HEK293 (cell line): ENCODE results near the gene FTO.

Experiments
- CTCF ChIA-PET: fragments of 350-600 bp; formaldehyde crosslinking; extraction: SDS; loops from one replicate; lab custom pipeline; 2021; ENCODE audit warnings: antibody characterized with exemption; lab: Yijun Ruan, JAX
- POLR2A ChIA-PET: fragments of 300-600 bp; formaldehyde crosslinking; extraction: SDS; loops from one replicate; lab custom pipeline; 2020; ENCODE audit warnings: antibody characterized with exemption, inconsistent platforms; lab: Yijun Ruan, JAX
- H3K27ac ChIP-seq: fragments of 200-500 bp; sonication (Bioruptor generic); 2 replicates; pipeline ENCODE4 v1.5.1; 2014; ENCODE audit warnings: low read depth, low read length, control low read depth, inconsistent platforms; ENCODE audit errors: extremely low read depth
- H3K36me3 ChIP-seq, 2 experiments: fragments of 200-500 bp in 1 of 2; sonication (Bioruptor generic) in 1 of 2; 1 replicate in 1 of 2; 2 replicates in 1 of 2; pipeline ENCODE4 v1.5.1; 2014 to 2017; ENCODE audit warnings: inconsistent platforms in 2 of 2, low read length in 2 of 2; ENCODE audit not compliant: control insufficient read depth in 2 of 2, insufficient read depth in 1 of 2
- H3K4me1 ChIP-seq: fragments of 200-500 bp; sonication (Bioruptor generic); 2 replicates; pipeline ENCODE4 v1.5.1; 2014; ENCODE audit warnings: mild to moderate bottlenecking, low read length, inconsistent platforms; ENCODE audit not compliant: control insufficient read depth, insufficient read depth
- H3K4me3 ChIP-seq: 2 replicates; pipeline ENCODE4 v1.5.1; 2011; ENCODE audit warnings: low read depth, mild to moderate bottlenecking, control low read depth, low read length, moderate library complexity
- H3K9me3 ChIP-seq: fragments of 200-500 bp; sonication (Bioruptor generic); 2 replicates; pipeline ENCODE4 v1.5.1; 2014; ENCODE audit warnings: low read depth, low read length, inconsistent platforms; ENCODE audit not compliant: control insufficient read depth, insufficient read depth
- GLI4 ChIP-seq: fragments of 450-650 bp; formaldehyde crosslinking; IDR thresholded peaks from 2 replicates; pipeline ENCODE4 v1.5.1; 2016; ENCODE audit warnings: missing biosample characterization, missing genetic modification characterization
- GLIS1 ChIP-seq: fragments of 450-650 bp; formaldehyde crosslinking; IDR thresholded peaks from 2 replicates; pipeline ENCODE4 v1.5.1; 2016; ENCODE audit warnings: missing biosample characterization, missing genetic modification characterization
- SCRT1 ChIP-seq: fragments of 450-650 bp; formaldehyde crosslinking; IDR thresholded peaks from 2 replicates; pipeline ENCODE4 v1.5.1; 2016; ENCODE audit warnings: missing biosample characterization, missing genetic modification characterization, borderline replicate concordance
- SCRT2 ChIP-seq: fragments of 450-650 bp; formaldehyde crosslinking; IDR thresholded peaks from 2 replicates; pipeline ENCODE4 v1.5.1; 2016; ENCODE audit warnings: missing biosample characterization, missing genetic modification characterization
- TCF7L2 ChIP-seq: IDR thresholded peaks from 2 replicates; pipeline ENCODE4 v1.6.1; 2011; ENCODE audit warnings: low read depth, mild to moderate bottlenecking, inconsistent platforms, low read length, moderate library complexity, borderline replicate concordance
- YY2 ChIP-seq: fragments of 450-650 bp; formaldehyde crosslinking; IDR thresholded peaks from 2 replicates; pipeline ENCODE4 v1.5.1; 2016; ENCODE audit warnings: missing biosample characterization, missing genetic modification characterization
- ZBTB17 ChIP-seq: fragments of 450-650 bp; formaldehyde crosslinking; IDR thresholded peaks from 2 replicates; pipeline ENCODE4 v1.5.1; 2016; ENCODE audit warnings: missing biosample characterization, missing genetic modification characterization
- ZBTB6 ChIP-seq: fragments of 450-650 bp; formaldehyde crosslinking; IDR thresholded peaks from 2 replicates; pipeline ENCODE4 v1.5.1; 2017; ENCODE audit warnings: missing biosample characterization, missing genetic modification characterization
- ZFP41 ChIP-seq: fragments of 450-650 bp; formaldehyde crosslinking; IDR thresholded peaks from 2 replicates; pipeline ENCODE4 v1.5.1; 2016; ENCODE audit warnings: missing biosample characterization, missing genetic modification characterization, borderline replicate concordance
- ZNF16 ChIP-seq: fragments of 450-650 bp; formaldehyde crosslinking; IDR thresholded peaks from 2 replicates; pipeline ENCODE4 v1.5.1; 2016; ENCODE audit warnings: low read depth, missing biosample characterization, missing genetic modification characterization
- ZNF274 ChIP-seq, 2 experiments: fragments of 200-500 bp in 1 of 2; fragments of 450-650 bp in 1 of 2; sonication (Bioruptor generic) in 1 of 2; formaldehyde crosslinking in 1 of 2; IDR thresholded peaks; 2 replicates each; pipeline versions ENCODE4 v1.5.1 to v1.6.1; 2014 to 2016; ENCODE audit warnings: borderline replicate concordance in 1 of 2, inconsistent platforms in 1 of 2, low read length in 1 of 2, missing biosample characterization in 1 of 2, missing genetic modification characterization in 1 of 2
- ZNF391 ChIP-seq: fragments of 450-650 bp; formaldehyde crosslinking; IDR thresholded peaks from 2 replicates; pipeline ENCODE4 v1.5.1; 2016; ENCODE audit warnings: low read depth, missing biosample characterization, missing genetic modification characterization, borderline replicate concordance
- ZNF473 ChIP-seq: fragments of 450-650 bp; formaldehyde crosslinking; IDR thresholded peaks from 2 replicates; pipeline ENCODE4 v1.5.1; 2017; ENCODE audit warnings: missing biosample characterization, missing genetic modification characterization
- ZNF518A ChIP-seq: fragments of 450-650 bp; formaldehyde crosslinking; conservative IDR thresholded peaks from 2 replicates; pipeline ENCODE4 v1.5.1; 2016; ENCODE audit warnings: low read depth, missing biosample characterization, missing genetic modification characterization
- ZNF558 ChIP-seq: fragments of 450-650 bp; formaldehyde crosslinking; IDR thresholded peaks from 2 replicates; pipeline ENCODE4 v1.5.1; 2016; ENCODE audit warnings: missing biosample characterization, missing genetic modification characterization
- ZNF624 ChIP-seq: fragments of 450-650 bp; formaldehyde crosslinking; IDR thresholded peaks from 2 replicates; pipeline ENCODE4 v1.5.1; 2017; ENCODE audit warnings: missing biosample characterization, missing genetic modification characterization
- ZNF639 ChIP-seq: fragments of 450-650 bp; formaldehyde crosslinking; IDR thresholded peaks from 2 replicates; pipeline ENCODE4 v1.5.1; 2016; ENCODE audit warnings: missing biosample characterization, missing genetic modification characterization
- ZNF830 ChIP-seq: fragments of 450-650 bp; IDR thresholded peaks from 2 replicates; pipeline ENCODE4 v1.5.0; 2018; ENCODE audit warnings: missing biosample characterization, missing genetic modification characterization, low read depth, mild to moderate bottlenecking, moderate library complexity
- TF ChIP-seq, protein P1 (sequence below): fragments of 450-650 bp; formaldehyde crosslinking; IDR thresholded peaks from 2 replicates; pipeline ENCODE4 v1.5.1; 2016; ENCODE audit warnings: missing biosample characterization, missing genetic modification characterization
- TF ChIP-seq, protein P2 (sequence below): fragments of 450-650 bp; formaldehyde crosslinking; IDR thresholded peaks from 2 replicates; pipeline ENCODE4 v1.5.1; 2017; ENCODE audit warnings: missing biosample characterization, missing genetic modification characterization

FTO gene

GRCh38 chr16:53787423-53787822, 83.5 kb downstream of the FTO start (continued):
- no peak for TF ChIP-seq ZNF518A
- no peak for TF ChIP-seq ZNF391 (tag by site-specific recombination)
- TF ChIP-seq ZNF639 (tag by site-specific recombination), result no peak
- TF ChIP-seq ZNF558 (tag by site-specific recombination), result no peak
- TF ChIP-seq GLI4, result no peak

GRCh38 chr16:53789137-53789536, 85.2 kb downstream of the FTO start:
- CTCF ChIA-PET, result interaction anchor here (0.6 kb wide), 1 partner anchor 82 kb away, joined by 3 read pairs; no protein-coding TSS in a partner anchor

More at GRCh38 chr16:53789137-53789536, 85.2 kb downstream of the FTO start:
- H3K4me1 ChIP-seq, result peaks cover 13% of the 10 kb centered on the region
- no peak overlapping the region for H3K27ac ChIP-seq
- POLR2A ChIA-PET, result no interaction called here
- no peak overlapping the region for H3K4me3 ChIP-seq
- TF ChIP-seq ZFP41 (tag by site-specific recombination) (no peak), ZNF473 (tag by site-specific recombination) (no peak), YY2 (tag by site-specific recombination) (no peak), TCF7L2 (no peak), ZBTB6 (no peak), SCRT1 (tag by site-specific recombination) (0 out of 2 replicates have a peak, but pooled peaks have one; percentile 21), ZNF624 (tag by site-specific recombination) (no peak), ZNF16 (tag by site-specific recombination) (no peak), ZNF274 (IDR thresholded peaks at IDR 0.05; ENCODE audit: low read length) (no peak), ZNF274 (tag by site-specific recombination; IDR thresholded peaks at IDR 0.05; ENCODE audit: borderline replicate concordance) (no peak), ZNF830 (no peak), GLIS1 (tag by site-specific recombination) (no peak), ZBTB17 (no peak), SCRT2 (tag by site-specific recombination) (peak; percentile 83)
- TF ChIP-seq, protein P1, sequence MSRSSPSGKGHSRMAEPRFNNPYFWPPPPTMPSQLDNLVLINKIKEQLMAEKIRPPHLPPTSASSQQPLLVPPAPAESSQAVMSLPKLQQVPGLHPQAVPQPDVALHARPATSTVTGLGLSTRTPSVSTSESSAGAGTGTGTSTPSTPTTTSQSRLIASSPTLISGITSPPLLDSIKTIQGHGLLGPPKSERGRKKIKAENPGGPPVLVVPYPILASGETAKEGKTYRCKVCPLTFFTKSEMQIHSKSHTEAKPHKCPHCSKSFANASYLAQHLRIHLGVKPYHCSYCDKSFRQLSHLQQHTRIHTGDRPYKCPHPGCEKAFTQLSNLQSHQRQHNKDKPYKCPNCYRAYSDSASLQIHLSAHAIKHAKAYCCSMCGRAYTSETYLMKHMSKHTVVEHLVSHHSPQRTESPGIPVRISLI (tag by site-specific recombination), result no peak
- TF ChIP-seq, protein P2, sequence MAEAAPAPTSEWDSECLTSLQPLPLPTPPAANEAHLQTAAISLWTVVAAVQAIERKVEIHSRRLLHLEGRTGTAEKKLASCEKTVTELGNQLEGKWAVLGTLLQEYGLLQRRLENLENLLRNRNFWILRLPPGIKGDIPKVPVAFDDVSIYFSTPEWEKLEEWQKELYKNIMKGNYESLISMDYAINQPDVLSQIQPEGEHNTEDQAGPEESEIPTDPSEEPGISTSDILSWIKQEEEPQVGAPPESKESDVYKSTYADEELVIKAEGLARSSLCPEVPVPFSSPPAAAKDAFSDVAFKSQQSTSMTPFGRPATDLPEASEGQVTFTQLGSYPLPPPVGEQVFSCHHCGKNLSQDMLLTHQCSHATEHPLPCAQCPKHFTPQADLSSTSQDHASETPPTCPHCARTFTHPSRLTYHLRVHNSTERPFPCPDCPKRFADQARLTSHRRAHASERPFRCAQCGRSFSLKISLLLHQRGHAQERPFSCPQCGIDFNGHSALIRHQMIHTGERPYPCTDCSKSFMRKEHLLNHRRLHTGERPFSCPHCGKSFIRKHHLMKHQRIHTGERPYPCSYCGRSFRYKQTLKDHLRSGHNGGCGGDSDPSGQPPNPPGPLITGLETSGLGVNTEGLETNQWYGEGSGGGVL (tag by site-specific recombination), result no peak
- TF ChIP-seq, all 188 proteins: peak for 2
- H3K36me3 ChIP-seq, result no peaks in the 10 kb centered on the region
- no peaks in the 10 kb centered on the region for H3K9me3 ChIP-seq
